ENCODE measurements around the gene MKI67. TPM values are rescaled to one million over a fixed set of nuclear protein-coding genes. Genes with fewer than 3 reads are reported as not detected.

Gene MKI67
- total RNA-seq, 1 experiment from 2014 or later: 151 TPM

GRCh38 chr10:128114901-128115300 lies 11.3 kb downstream of the MKI67 start:
- no peaks in the 10 kb centered on the region for H3K4me1 ChIP-seq (ENCODE audit: control insufficient read depth, insufficient read depth, low read length)
- BruUV-seq (replicated peaks): no TSS peak
- intact Hi-C loops (cut with micrococcal nuclease; ENCODE audit: unreplicated experiment): no loop called here
- H3K9me3 ChIP-seq (ENCODE audit: control insufficient read depth, insufficient read depth, low read depth, low read length): no peaks in the 10 kb centered on the region
- TF ChIP-seq POLR2AphosphoS5 (IDR thresholded peaks at IDR 0.05; ENCODE audit: low read depth, low read length): 0 out of 2 replicates have a peak, but pooled peaks have one; percentile 12
- TF ChIP-seq CTCF (IDR thresholded peaks at IDR 0.05): no peak
- no peak overlapping the region for H3K4me3 ChIP-seq (ENCODE audit: low read depth in 2 of 2, low read length in 2 of 2)
- in situ Hi-C loops (cut with HindIII; ENCODE audit: low pct_unique_long_range_greater_than_20kb, low sequenced_read_pairs): no loop called here
- no peak overlapping the region for H3K27ac ChIP-seq (ENCODE audit: low read length)
- ChIA-PET CTCF (no interaction called here), POLR2A (no interaction called here)
- H3K36me3 ChIP-seq (ENCODE audit: control insufficient read depth, insufficient read depth, low read length): peaks cover 83% of the 10 kb centered on the region
- no peak for DNase-seq (ENCODE audit: low read depth, low spot score)
- no peaks in the 10 kb centered on the region for H3K27me3 ChIP-seq (ENCODE audit: control insufficient read depth, insufficient read depth, low read length)
- no peak for ATAC-seq

- CTCF ChIA-PET: no interaction called here
These were observed 13.2 kb downstream of the MKI67 start for GRCh38 chr10:128113026-128113425.

More at GRCh38 chr10:128113026-128113425, 13.2 kb downstream of the MKI67 start:
- POLR2A ChIA-PET: no interaction called here
- H3K9me3 ChIP-seq (ENCODE audit: control insufficient read depth, insufficient read depth, low read depth, low read length): no peaks in the 10 kb centered on the region
- H3K4me3 ChIP-seq (ENCODE audit: low read depth in 2 of 2, low read length in 2 of 2): no peak overlapping the region
- no peaks in the 10 kb centered on the region for H3K4me1 ChIP-seq (ENCODE audit: control insufficient read depth, insufficient read depth, low read length)
- DNase-seq (ENCODE audit: low read depth, low spot score) (no peak), ATAC-seq (no peak)
- in situ Hi-C loops (cut with HindIII; ENCODE audit: low pct_unique_long_range_greater_than_20kb, low sequenced_read_pairs) (no loop called here), intact Hi-C loops (cut with micrococcal nuclease; ENCODE audit: unreplicated experiment) (no loop called here)
- no peaks in the 10 kb centered on the region for H3K27me3 ChIP-seq (ENCODE audit: control insufficient read depth, insufficient read depth, low read length)
- H3K27ac ChIP-seq (ENCODE audit: low read length): no peak overlapping the region
- TF ChIP-seq REST (IDR thresholded peaks at IDR 0.05; ENCODE audit: insufficient read depth in 1 of 2, low read depth in 2 of 2, low read length in 1 of 2): peak; percentile 73 to 74
- no peak for TF ChIP-seq CTCF (IDR thresholded peaks at IDR 0.05)
- peaks cover 90% of the 10 kb centered on the region for H3K36me3 ChIP-seq (ENCODE audit: control insufficient read depth, insufficient read depth, low read length)
- no TSS peak for BruUV-seq (replicated peaks)

Data from Panc1 (cell line).